KMS-11 (cell line): ENCODE results near the gene PPP1R26.
"Not testable (repeated sequence)": the region's sequence is repeated elsewhere in the genome, so short reads cannot be mapped to it uniquely, and the experiment has no call there.

ENCODE experiments used
- H2AFZ ChIP-seq: fragments of 200-600 bp; sonication (generic); 2 replicates; pipeline ENCODE4 v1.6.1; 2016; ENCODE audit warnings: antibody characterized with exemption, mixed run types, low read depth
- H3K27ac ChIP-seq: fragments of 200-600 bp; sonication (generic); 2 replicates; pipeline ENCODE4 v1.6.1; 2016; ENCODE audit warnings: mild to moderate bottlenecking, mixed run types
- H3K27me3 ChIP-seq: fragments of 200-600 bp; sonication (generic); 2 replicates; pipeline ENCODE4 v1.6.1; 2017; ENCODE audit warnings: mild to moderate bottlenecking, low read depth, mixed run types, moderate library complexity; ENCODE audit not compliant: insufficient read depth
- H3K36me3 ChIP-seq: fragments of 200-600 bp; sonication (generic); 2 replicates; pipeline ENCODE4 v1.6.1; 2017; ENCODE audit warnings: mild to moderate bottlenecking, mixed run types; ENCODE audit not compliant: insufficient read depth
- H3K4me1 ChIP-seq: fragments of 200-600 bp; sonication (generic); 2 replicates; pipeline ENCODE4 v1.6.1; 2016; ENCODE audit warnings: mild to moderate bottlenecking, low read depth, mixed run types; ENCODE audit not compliant: poor library complexity, severe bottlenecking
- H3K4me2 ChIP-seq: fragments of 200-600 bp; sonication (generic); 2 replicates; pipeline ENCODE4 v1.7.0; 2016; ENCODE audit warnings: mild to moderate bottlenecking, mixed run types
- H3K4me3 ChIP-seq: fragments of 200-600 bp; sonication (generic); IDR thresholded peaks from 2 replicates; pipeline ENCODE4 v1.6.1; 2017; ENCODE audit warnings: low read depth, low read length, mixed read lengths; ENCODE audit not compliant: insufficient read depth
- H3K79me2 ChIP-seq: fragments of 200-600 bp; sonication (generic); 2 replicates; pipeline ENCODE4 v1.6.1; 2016; ENCODE audit warnings: low read depth, mixed run types; ENCODE audit not compliant: insufficient read depth
- H3K9ac ChIP-seq: fragments of 200-600 bp; sonication (generic); 2 replicates; pipeline ENCODE4 v1.6.1; 2016; ENCODE audit warnings: mild to moderate bottlenecking, mixed run types
- H4K20me1 ChIP-seq: fragments of 200-600 bp; sonication (generic); 2 replicates; pipeline ENCODE4 v1.6.1; 2016; ENCODE audit warnings: mild to moderate bottlenecking, mixed run types; ENCODE audit not compliant: insufficient read depth
- CTCF ChIP-seq: fragments of 200-600 bp; sonication (generic); conservative IDR thresholded peaks from 2 replicates; pipeline ENCODE4 v1.6.1; 2017; ENCODE audit warnings: low read depth, mild to moderate bottlenecking, antibody characterized with exemption, low read length, moderate library complexity, mixed read lengths

The PPP1R26 gene

GRCh38 chr9:135454737-135455136 is 24.8 kb upstream of the PPP1R26 start:
- Histone ChIP-seq H3K4me3 (no peak overlapping the region), H3K9ac (no peak overlapping the region), H3K27ac (no peak overlapping the region), H4K20me1 (no peaks in the 10 kb centered on the region), H3K4me1 (no peaks in the 10 kb centered on the region), H3K4me2 (no peak overlapping the region), H3K27me3 (peaks cover 73% of the 10 kb centered on the region), H3K79me2 (no peaks in the 10 kb centered on the region), H3K36me3 (no peaks in the 10 kb centered on the region), H2AFZ (no peak overlapping the region)
- no peak for TF ChIP-seq CTCF

GRCh38 chr9:135455401-135456030 is 24.1 kb upstream of the PPP1R26 start:
- no peak overlapping the region for H2AFZ ChIP-seq
- H3K4me1 ChIP-seq, result no peaks in the 10 kb centered on the region
- no peaks in the 10 kb centered on the region for H3K36me3 ChIP-seq
- no peak for TF ChIP-seq CTCF
- H3K27me3 ChIP-seq, result peaks cover 65% of the 10 kb centered on the region
- H3K27ac ChIP-seq, result no peak overlapping the region
- no peaks in the 10 kb centered on the region for H3K79me2 ChIP-seq
- no peak overlapping the region for H3K4me3 ChIP-seq
- no peaks in the 10 kb centered on the region for H4K20me1 ChIP-seq
- H3K9ac ChIP-seq, result no peak overlapping the region
- no peak overlapping the region for H3K4me2 ChIP-seq

GRCh38 chr9:135456436-135457104 is 23.0 kb upstream of the PPP1R26 start:
- H3K27ac ChIP-seq, result no peak overlapping the region
- no peaks in the 10 kb centered on the region for H3K79me2 ChIP-seq
- no peak overlapping the region for H3K4me2 ChIP-seq
- no peaks in the 10 kb centered on the region for H3K36me3 ChIP-seq
- no peaks in the 10 kb centered on the region for H4K20me1 ChIP-seq
- H3K4me3 ChIP-seq, result no peak overlapping the region
- H2AFZ ChIP-seq, result no peak overlapping the region
- H3K9ac ChIP-seq, result no peak overlapping the region
- H3K4me1 ChIP-seq, result no peaks in the 10 kb centered on the region
- TF ChIP-seq CTCF, result no peak
- peaks cover 72% of the 10 kb centered on the region for H3K27me3 ChIP-seq

- H3K4me1 ChIP-seq, H3K27ac ChIP-seq, H3K79me2 ChIP-seq, H3K9ac ChIP-seq, H3K4me2 ChIP-seq, H3K36me3 ChIP-seq, H4K20me1 ChIP-seq, H3K4me3 ChIP-seq, H2AFZ ChIP-seq: not testable (repeated sequence)
- H3K27me3 ChIP-seq, result peaks cover 70% of the 10 kb centered on the region
Measured at GRCh38 chr9:135458478-135458877, 21.1 kb upstream of the PPP1R26 start.

GRCh38 chr9:135461936-135462335 is 17.6 kb upstream of the PPP1R26 start:
- Histone ChIP-seq H3K4me1 (no peaks in the 10 kb centered on the region), H3K4me2 (no peak overlapping the region), H2AFZ (no peak overlapping the region), H3K27me3 (peaks cover 66% of the 10 kb centered on the region), H3K9ac (no peak overlapping the region), H3K36me3 (no peaks in the 10 kb centered on the region), H3K27ac (no peak overlapping the region), H3K4me3 (no peak overlapping the region), H4K20me1 (no peaks in the 10 kb centered on the region), H3K79me2 (no peaks in the 10 kb centered on the region)
- TF ChIP-seq CTCF, result no peak
